ENCODE measurements around the gene ATM.

Gene ATM

DNA sequence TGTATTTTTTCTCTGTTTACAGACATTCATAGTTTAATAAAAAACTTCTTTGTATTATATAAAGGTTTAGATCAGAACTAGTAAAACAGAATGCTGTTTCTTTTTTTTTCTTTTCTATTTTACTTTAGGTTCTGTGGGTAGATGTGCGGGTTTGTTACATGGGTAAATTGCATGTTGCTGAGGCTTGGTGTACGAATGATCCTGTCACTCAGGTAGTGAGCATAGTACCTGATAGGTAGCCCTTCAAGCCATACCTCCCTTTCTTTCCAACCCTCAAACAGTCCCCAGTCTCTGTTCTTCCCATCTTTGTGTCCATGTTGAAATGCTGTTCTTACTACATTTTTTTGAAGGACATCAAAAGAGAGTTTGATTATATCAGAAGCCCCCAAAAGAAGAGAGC is 3.2 kb downstream of the ATM start (continued):
- no peak for TF ChIP-seq ZNF112 (tag by site-specific recombination; IDR thresholded peaks at IDR 0.05)
- no peak for TF ChIP-seq PRDM10 (tag by site-specific recombination; IDR thresholded peaks at IDR 0.05)
- no peak for TF ChIP-seq ZNF501 (tag by site-specific recombination; IDR thresholded peaks at IDR 0.05)

- POLR2A ChIA-PET, result no interaction called here
- no peak overlapping the region for H3K4me3 ChIP-seq (ENCODE audit: low read depth, low read length)
- H3K36me3 ChIP-seq (ENCODE audit: control insufficient read depth in 2 of 2, insufficient read depth in 1 of 2, low read length in 2 of 2), result peaks cover 0 to 48% of the 10 kb centered on the region in 2 experiments; a peak in 2 of 3 replicates
- CTCF ChIA-PET, result no interaction called here
- no peaks in the 10 kb centered on the region for H3K9me3 ChIP-seq (ENCODE audit: control insufficient read depth, insufficient read depth, low read depth, low read length)
- TF ChIP-seq HOXC10 (CRISPR knock-in tag; IDR thresholded peaks at IDR 0.05) (no peak), HOXD13 (CRISPR knock-in tag; IDR thresholded peaks at IDR 0.05; ENCODE audit: borderline replicate concordance) (no peak), SETDB1 (IDR thresholded peaks at IDR 0.05; ENCODE audit: insufficient read length, low read length) (no peak), ZBTB11 (tag by site-specific recombination; conservative IDR thresholded peaks at IDR 0.05; ENCODE audit: low read depth) (no peak), ZNF571 (tag by site-specific recombination; IDR thresholded peaks at IDR 0.05) (no peak), ZNF473 (tag by site-specific recombination; IDR thresholded peaks at IDR 0.05) (no peak)
- H3K27ac ChIP-seq (ENCODE audit: extremely low read depth, low read depth, low read length), result no peak overlapping the region
- no peaks in the 10 kb centered on the region for H3K4me1 ChIP-seq (ENCODE audit: control insufficient read depth, insufficient read depth, low read length)
Measured at GRCh38 chr11:108228251-108228650, 5.4 kb downstream of the ATM start.

GRCh38 chr11:108233277-108233945 is 10.5 kb downstream of the ATM start:
- ChIA-PET POLR2A (no interaction called here), CTCF (no interaction called here)
- TF ChIP-seq ZNF280C (tag by site-specific recombination; IDR thresholded peaks at IDR 0.05) (no peak), EGR2 (tag by site-specific recombination; IDR thresholded peaks at IDR 0.05; ENCODE audit: low read depth) (no peak), ZNF747 (tag by site-specific recombination; IDR thresholded peaks at IDR 0.05) (no peak), ZNF843 (tag by site-specific recombination; IDR thresholded peaks at IDR 0.05) (no peak), ZXDB (tag by site-specific recombination; IDR thresholded peaks at IDR 0.05) (no peak), ZNF292 (tag by site-specific recombination; IDR thresholded peaks at IDR 0.05; ENCODE audit: borderline replicate concordance, low read depth) (no peak), GLI4 (tag by site-specific recombination; IDR thresholded peaks at IDR 0.05) (no peak), ZNF335 (tag by site-specific recombination; conservative IDR thresholded peaks at IDR 0.05) (no peak), ZFP37 (tag by site-specific recombination; IDR thresholded peaks at IDR 0.05) (no peak), HOXA7 (CRISPR knock-in tag; IDR thresholded peaks at IDR 0.05; ENCODE audit: borderline replicate concordance) (no peak)
- TF ChIP-seq, protein P1, sequence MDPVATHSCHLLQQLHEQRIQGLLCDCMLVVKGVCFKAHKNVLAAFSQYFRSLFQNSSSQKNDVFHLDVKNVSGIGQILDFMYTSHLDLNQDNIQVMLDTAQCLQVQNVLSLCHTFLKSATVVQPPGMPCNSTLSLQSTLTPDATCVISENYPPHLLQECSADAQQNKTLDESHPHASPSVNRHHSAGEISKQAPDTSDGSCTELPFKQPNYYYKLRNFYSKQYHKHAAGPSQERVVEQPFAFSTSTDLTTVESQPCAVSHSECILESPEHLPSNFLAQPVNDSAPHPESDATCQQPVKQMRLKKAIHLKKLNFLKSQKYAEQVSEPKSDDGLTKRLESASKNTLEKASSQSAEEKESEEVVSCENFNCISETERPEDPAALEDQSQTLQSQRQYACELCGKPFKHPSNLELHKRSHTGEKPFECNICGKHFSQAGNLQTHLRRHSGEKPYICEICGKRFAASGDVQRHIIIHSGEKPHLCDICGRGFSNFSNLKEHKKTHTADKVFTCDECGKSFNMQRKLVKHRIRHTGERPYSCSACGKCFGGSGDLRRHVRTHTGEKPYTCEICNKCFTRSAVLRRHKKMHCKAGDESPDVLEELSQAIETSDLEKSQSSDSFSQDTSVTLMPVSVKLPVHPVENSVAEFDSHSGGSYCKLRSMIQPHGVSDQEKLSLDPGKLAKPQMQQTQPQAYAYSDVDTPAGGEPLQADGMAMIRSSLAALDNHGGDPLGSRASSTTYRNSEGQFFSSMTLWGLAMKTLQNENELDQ (tag by site-specific recombination; IDR thresholded peaks at IDR 0.05; ENCODE audit: low read depth), result no peak
- TF ChIP-seq, protein P2, sequence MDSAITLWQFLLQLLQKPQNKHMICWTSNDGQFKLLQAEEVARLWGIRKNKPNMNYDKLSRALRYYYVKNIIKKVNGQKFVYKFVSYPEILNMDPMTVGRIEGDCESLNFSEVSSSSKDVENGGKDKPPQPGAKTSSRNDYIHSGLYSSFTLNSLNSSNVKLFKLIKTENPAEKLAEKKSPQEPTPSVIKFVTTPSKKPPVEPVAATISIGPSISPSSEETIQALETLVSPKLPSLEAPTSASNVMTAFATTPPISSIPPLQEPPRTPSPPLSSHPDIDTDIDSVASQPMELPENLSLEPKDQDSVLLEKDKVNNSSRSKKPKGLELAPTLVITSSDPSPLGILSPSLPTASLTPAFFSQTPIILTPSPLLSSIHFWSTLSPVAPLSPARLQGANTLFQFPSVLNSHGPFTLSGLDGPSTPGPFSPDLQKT (IDR thresholded peaks at IDR 0.05; ENCODE audit: borderline replicate concordance, low read depth, low read length), result no peak
- Histone ChIP-seq H3K9me3 (ENCODE audit: control insufficient read depth, insufficient read depth, low read depth, low read length) (no peaks in the 10 kb centered on the region), H3K27ac (ENCODE audit: extremely low read depth, low read depth, low read length) (no peak overlapping the region), H3K4me3 (ENCODE audit: low read depth, low read length) (no peak overlapping the region), H3K4me1 (ENCODE audit: control insufficient read depth, insufficient read depth, low read length) (no peaks in the 10 kb centered on the region), H3K36me3 (ENCODE audit: control insufficient read depth in 2 of 2, insufficient read depth in 1 of 2, low read length in 2 of 2) (peaks cover 3 to 78% of the 10 kb centered on the region in 2 experiments)
